Calu3 (cell line): Measurements from ENCODE around the gene AGAP3. TPM values are rescaled to one million over a fixed set of nuclear protein-coding genes. Genes with fewer than 3 reads are reported as not detected.

Experiments
- BruUV-seq: library from RNA; stranded (reverse); fragments of 400-500 nt; replicated peaks from 2 replicates; lab custom pipeline; 2021; lab: Mats Ljungman, UMichigan
- CTCF ChIA-PET: fragments of 300-600 bp; sonication (Branson Sonifier 250); formaldehyde crosslinking; loops from one replicate; lab custom pipeline; 2022; ENCODE audit warnings: antibody characterized with exemption; lab: Charles Lee
- DNase-seq: peaks from one replicate; pipeline ENCODE4 v3.0.0; 2022
- H3K27ac Mint-ChIP-seq: one replicate; pipeline ENCODE4 v1.8.0; 2022; ENCODE audit warnings: mixed read lengths; ENCODE audit not compliant: unreplicated experiment
- H3K27me3 Mint-ChIP-seq: one replicate; pipeline ENCODE4 v1.8.0; 2022; ENCODE audit warnings: mixed read lengths; ENCODE audit not compliant: unreplicated experiment
- H3K36me3 Mint-ChIP-seq: one replicate; pipeline ENCODE4 v1.8.0; 2022; ENCODE audit warnings: mild to moderate bottlenecking, moderate library complexity, mixed read lengths; ENCODE audit not compliant: insufficient read depth, unreplicated experiment
- H3K4me1 Mint-ChIP-seq: one replicate; pipeline ENCODE4 v1.8.0; 2022; ENCODE audit warnings: mild to moderate bottlenecking, low read depth, mixed read lengths; ENCODE audit not compliant: unreplicated experiment
- H3K4me3 Mint-ChIP-seq: one replicate; pipeline ENCODE4 v1.8.0; 2022; ENCODE audit warnings: mild to moderate bottlenecking, low read depth, moderate library complexity, mixed read lengths; ENCODE audit not compliant: unreplicated experiment
- H3K9me3 Mint-ChIP-seq: one replicate; pipeline ENCODE4 v1.8.0; 2022; ENCODE audit warnings: low read depth, mixed read lengths; ENCODE audit not compliant: unreplicated experiment
- CTCF ChIP-seq: fragments of 200-600 bp; IDR thresholded peaks from one replicate; pipeline ENCODE4 v1.8.0; 2022; ENCODE audit warnings: antibody characterized with exemption; ENCODE audit not compliant: unreplicated experiment
- intact Hi-C: fragments of 100-400 bp; cut with micrococcal nuclease; formaldehyde crosslinking; loops from one replicate; pipeline ENCODE4 v1.10.0; 2022; ENCODE audit not compliant: unreplicated experiment
- total RNA-seq: library from RNA; stranded (reverse); gene quantifications from 2 replicates; pipeline ENCODE4 v1.2.3, GENCODE V29; 2022

AGAP3 gene
- total RNA-seq, 1 experiment from 2014 or later: 73.4 TPM

- H3K4me3 Mint-ChIP-seq: peak overlapping the region; percentile 98
- H3K27ac Mint-ChIP-seq: no peak overlapping the region
- peaks cover 24% of the 10 kb centered on the region for H3K4me1 Mint-ChIP-seq
- no peak for DNase-seq
- TF ChIP-seq CTCF: no peak
- no peaks in the 10 kb centered on the region for H3K9me3 Mint-ChIP-seq
- H3K27me3 Mint-ChIP-seq: no peaks in the 10 kb centered on the region
- intact Hi-C loops: loop anchor here (5.0 kb wide), 1 partner anchor 56 kb away; the partner anchor contains the start of gene ABCB8
- peaks cover 71% of the 10 kb centered on the region for H3K36me3 Mint-ChIP-seq
- CTCF ChIA-PET: interaction anchor here (0.8 to 1.2 kb wide), 2 partner anchors 27 to 55 kb away, joined by 4 to 5 read pairs; partner anchors contain the start of gene ABCB8
- BruUV-seq: no TSS peak
Measured at GRCh38 chr7:151083824-151084160, 2.5 kb upstream of the AGAP3 start.

- Mint-ChIP-seq H3K4me1 (peaks cover 38% of the 10 kb centered on the region), H3K4me3 (peak overlapping the region; percentile 87), H3K9me3 (no peaks in the 10 kb centered on the region), H3K36me3 (peaks cover 73% of the 10 kb centered on the region), H3K27me3 (no peaks in the 10 kb centered on the region), H3K27ac (peak overlapping the region; percentile 6)
- CTCF ChIA-PET: interaction anchor here (0.6 to 1.2 kb wide), 2 partner anchors 25 to 577 kb away, joined by 3 to 4 read pairs; no protein-coding TSS in a partner anchor
- no TSS peak for BruUV-seq
- no peak for DNase-seq
- intact Hi-C loops: no loop called here
- TF ChIP-seq CTCF: no peak
Measured at GRCh38 chr7:151085329-151085690, 965 bp upstream of the AGAP3 start.

- peaks cover 63% of the 10 kb centered on the region for H3K36me3 Mint-ChIP-seq
- H3K9me3 Mint-ChIP-seq: no peaks in the 10 kb centered on the region
- H3K27ac Mint-ChIP-seq: no peak overlapping the region
- peaks cover 47% of the 10 kb centered on the region for H3K4me1 Mint-ChIP-seq
- no peak for TF ChIP-seq CTCF
- BruUV-seq: no TSS peak
- no peaks in the 10 kb centered on the region for H3K27me3 Mint-ChIP-seq
- no peak for DNase-seq
- CTCF ChIA-PET: no interaction called here
- peak overlapping the region; percentile 87 for H3K4me3 Mint-ChIP-seq
- intact Hi-C loops: no loop called here
Measured at GRCh38 chr7:151086802-151087244, 548 bp downstream of the AGAP3 start.

- H3K27me3 Mint-ChIP-seq: no peaks in the 10 kb centered on the region
- H3K36me3 Mint-ChIP-seq: peaks cover 58% of the 10 kb centered on the region
- H3K27ac Mint-ChIP-seq: no peak overlapping the region
- intact Hi-C loops: loop anchor here (1.0 kb wide), 1 partner anchor 24 kb away; no protein-coding TSS in a partner anchor
- H3K4me1 Mint-ChIP-seq: peaks cover 42% of the 10 kb centered on the region
- H3K9me3 Mint-ChIP-seq: no peaks in the 10 kb centered on the region
- no peak for TF ChIP-seq CTCF
- BruUV-seq: no TSS peak
- CTCF ChIA-PET: interaction anchor here (0.6 to 1.4 kb wide), 2 partner anchors 20 to 59 kb away, joined by 3 to 4 read pairs; partner anchors contain the start of gene ABCB8
- H3K4me3 Mint-ChIP-seq: peak overlapping the region; percentile 87
- DNase-seq: peak; percentile 59
Measured at GRCh38 chr7:151087245-151088018, 1.2 kb downstream of the AGAP3 start.
